GM12801 (cell line): ENCODE measurements around the gene FRAS1.

Experiments
- TF ChIP-seq, protein P1 (sequence below): IDR thresholded peaks from one replicate; pipeline ENCODE4 v1.5.1; 2011; ENCODE audit warnings: control low read depth; ENCODE audit not compliant: insufficient read length; ENCODE audit errors: extremely low read depth

The FRAS1 gene

DNA sequence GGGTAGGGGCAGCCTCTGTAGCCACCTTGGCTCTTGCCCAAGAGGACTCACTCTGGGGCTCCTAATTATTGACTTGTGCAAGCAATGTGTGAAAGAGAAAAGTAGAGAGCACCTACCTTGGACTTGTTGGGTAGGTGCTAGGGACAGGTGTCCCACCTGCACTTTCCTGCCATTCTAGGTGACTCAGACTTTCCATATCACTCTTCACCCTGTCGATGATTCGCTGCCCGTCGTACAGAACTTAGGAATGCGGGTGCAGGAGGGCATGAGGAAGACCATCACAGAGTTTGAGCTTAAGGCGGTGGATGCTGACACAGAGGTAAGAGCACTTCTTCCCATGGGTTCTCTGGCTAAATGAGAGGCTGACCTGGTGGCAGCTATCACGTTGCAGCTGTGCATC lies 407.1 kb downstream of the FRAS1 start:
- TF ChIP-seq, protein P1, sequence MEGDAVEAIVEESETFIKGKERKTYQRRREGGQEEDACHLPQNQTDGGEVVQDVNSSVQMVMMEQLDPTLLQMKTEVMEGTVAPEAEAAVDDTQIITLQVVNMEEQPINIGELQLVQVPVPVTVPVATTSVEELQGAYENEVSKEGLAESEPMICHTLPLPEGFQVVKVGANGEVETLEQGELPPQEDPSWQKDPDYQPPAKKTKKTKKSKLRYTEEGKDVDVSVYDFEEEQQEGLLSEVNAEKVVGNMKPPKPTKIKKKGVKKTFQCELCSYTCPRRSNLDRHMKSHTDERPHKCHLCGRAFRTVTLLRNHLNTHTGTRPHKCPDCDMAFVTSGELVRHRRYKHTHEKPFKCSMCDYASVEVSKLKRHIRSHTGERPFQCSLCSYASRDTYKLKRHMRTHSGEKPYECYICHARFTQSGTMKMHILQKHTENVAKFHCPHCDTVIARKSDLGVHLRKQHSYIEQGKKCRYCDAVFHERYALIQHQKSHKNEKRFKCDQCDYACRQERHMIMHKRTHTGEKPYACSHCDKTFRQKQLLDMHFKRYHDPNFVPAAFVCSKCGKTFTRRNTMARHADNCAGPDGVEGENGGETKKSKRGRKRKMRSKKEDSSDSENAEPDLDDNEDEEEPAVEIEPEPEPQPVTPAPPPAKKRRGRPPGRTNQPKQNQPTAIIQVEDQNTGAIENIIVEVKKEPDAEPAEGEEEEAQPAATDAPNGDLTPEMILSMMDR, result no peak

DNA sequence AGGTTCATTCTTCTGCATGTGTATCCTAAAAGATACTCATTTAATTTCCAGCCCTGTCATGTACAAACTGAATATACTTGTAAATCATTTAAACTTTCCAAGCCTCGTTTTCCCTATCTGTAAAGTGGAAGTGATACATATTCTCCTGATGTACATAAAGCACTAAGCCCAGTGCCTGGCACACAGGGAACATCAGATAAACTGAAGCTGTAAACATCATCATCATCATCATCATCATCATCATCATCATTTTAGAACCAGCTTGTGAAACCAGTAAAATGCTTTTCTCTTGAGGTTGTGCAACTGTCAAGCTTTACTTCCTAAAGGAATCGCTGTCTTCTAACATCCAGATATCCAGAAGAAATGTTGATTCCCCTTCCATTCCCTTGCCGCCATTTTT lies 411.1 kb downstream of the FRAS1 start:
- TF ChIP-seq, protein P1, result no peak

DNA sequence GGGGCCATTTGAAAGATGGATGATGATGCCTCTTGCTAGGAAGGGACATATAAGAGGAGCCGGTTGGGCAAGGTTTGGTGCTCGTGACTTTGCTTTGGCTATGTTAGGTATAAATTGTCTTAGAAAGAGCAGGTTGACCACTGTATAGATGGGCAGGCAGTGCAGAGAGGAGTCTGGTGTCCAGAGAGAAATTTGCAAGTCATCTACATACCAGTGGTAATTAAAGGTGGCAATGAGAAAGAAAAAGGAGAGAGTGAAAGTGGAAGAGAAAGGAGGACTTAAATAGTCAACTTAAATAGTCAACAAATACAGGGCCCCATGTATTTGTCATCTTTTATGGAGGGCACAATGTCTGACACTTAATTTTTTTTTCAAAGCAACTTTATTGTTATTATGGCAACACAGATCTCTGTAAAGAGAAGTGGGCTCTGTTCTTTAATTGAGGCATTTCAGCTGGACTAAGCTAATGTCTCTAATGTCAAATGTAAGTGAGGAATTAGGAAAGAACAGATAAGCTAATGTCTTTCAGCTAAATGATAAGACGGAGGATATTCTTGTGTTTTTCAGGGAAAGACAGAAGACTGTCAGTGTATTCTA lies 419.1 kb downstream of the FRAS1 start:
- TF ChIP-seq, protein P1, result no peak

DNA sequence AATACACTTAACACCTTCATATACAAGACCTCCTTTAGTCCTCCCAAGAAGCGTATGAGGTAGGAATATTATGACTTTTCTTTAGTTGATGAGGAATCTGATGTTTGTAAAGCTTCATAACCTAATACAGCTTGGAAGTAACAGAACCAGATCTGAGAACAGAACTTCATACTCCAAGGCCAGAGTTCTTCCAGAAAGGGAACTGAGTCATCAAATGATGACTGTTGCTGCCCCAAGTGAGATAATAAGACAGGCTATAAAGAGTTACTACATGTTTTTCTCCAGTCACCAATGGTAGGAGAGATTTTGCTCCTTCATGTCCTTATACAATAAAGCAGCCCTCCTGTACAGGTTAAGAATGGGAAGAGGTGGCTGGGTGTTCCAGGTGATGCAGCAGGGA lies 420.2 kb downstream of the FRAS1 start:
- TF ChIP-seq, protein P1, result no peak

DNA sequence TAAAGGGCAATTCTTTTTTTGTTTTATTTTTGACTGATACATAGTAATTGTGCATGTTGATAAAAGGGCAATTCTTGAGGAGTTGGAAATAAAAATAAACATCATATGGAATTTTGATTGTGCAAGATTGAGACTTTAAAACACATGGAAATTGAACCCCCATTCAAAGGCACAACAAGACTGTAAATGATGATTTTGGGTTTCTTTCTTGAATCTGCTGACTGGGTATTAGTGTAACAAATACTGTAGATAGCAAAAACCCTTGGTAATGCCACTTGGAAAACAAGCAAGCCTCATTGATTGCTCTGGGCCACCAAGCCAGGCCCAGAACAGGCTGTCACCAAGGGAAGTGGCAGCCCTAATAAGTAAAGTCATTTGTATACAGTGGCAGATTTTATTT lies 421.4 kb downstream of the FRAS1 start:
- TF ChIP-seq, protein P1, result no peak

DNA sequence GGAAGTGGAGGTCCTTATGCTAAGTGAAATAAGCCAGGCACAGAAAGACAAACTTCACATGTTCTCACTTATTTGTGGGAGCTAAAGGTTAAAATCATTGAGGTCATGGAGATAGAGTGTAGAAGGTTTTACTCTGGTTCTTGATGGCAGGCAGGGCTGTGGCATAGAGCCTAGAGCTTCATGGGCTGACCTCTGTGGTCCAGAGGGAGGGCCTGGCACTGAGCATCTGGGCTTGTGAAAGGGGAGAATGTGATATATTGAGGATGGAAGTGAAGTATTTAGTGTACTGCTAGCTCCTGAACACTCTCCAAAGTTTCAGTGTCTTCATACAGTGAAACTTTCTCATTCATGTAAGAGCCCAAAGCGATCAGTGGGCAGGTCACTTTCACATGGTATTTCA lies 423.2 kb downstream of the FRAS1 start:
- TF ChIP-seq, protein P1, result no peak

DNA sequence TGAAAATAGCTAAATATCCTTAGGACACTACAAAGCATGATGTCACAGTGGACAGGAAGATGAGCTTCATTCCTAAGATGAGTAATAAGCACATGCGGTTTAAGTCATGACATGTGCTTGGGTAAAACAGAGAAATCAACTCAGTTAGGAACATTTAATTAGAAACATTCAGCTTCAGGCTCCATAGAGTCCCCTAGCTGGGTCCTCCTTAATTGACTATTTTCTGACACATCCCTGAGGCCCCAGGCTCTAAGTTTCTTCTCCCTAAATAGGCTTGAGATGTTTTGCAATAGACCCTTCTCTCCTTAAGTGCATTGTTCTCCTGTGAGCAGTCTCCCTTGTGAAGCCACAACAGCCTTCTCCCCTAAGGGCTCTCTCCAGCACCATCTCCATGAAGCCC lies 424.1 kb downstream of the FRAS1 start:
- TF ChIP-seq, protein P1, result no peak
